ENCODE measurements around the gene MTUS2.

MTUS2 gene

GRCh38 chr13:29429286-29429900 lies 609.3 kb downstream of the MTUS2 start:
- Mint-ChIP-seq H3K4me3 (no peak overlapping the region), H3K4me1 (peaks cover 5 to 13% of the 10 kb centered on the region in 2 donors), H3K9me3 (no peaks in the 10 kb centered on the region), H3K36me3 (no peaks in the 10 kb centered on the region), H3K27ac (no peak overlapping the region), H3K27me3 (peaks cover 26 to 42% of the 10 kb centered on the region in 2 donors)
- ATAC-seq (replicated peaks) (no peak), DNase-seq (no peak)

- Mint-ChIP-seq H3K27ac (no peak overlapping the region), H3K27me3 (peaks cover 5 to 12% of the 10 kb centered on the region in 2 donors), H3K9me3 (peaks cover 0 to 3% of the 10 kb centered on the region in 2 donors), H3K4me1 (peaks cover 6 to 12% of the 10 kb centered on the region in 2 donors), H3K36me3 (no peaks in the 10 kb centered on the region), H3K4me3 (no peak overlapping the region)
- ATAC-seq (replicated peaks) (peak; percentile 95 to 97), DNase-seq (peak; percentile 8)
Observed at GRCh38 chr13:29434217-29434945, 614.2 kb downstream of the MTUS2 start.

- ATAC-seq (replicated peaks) (no peak), DNase-seq (no peak)
- Mint-ChIP-seq H3K9me3 (peaks cover 0 to 3% of the 10 kb centered on the region in 2 donors), H3K27me3 (peaks cover 5 to 14% of the 10 kb centered on the region in 2 donors), H3K27ac (no peak overlapping the region), H3K4me3 (no peak overlapping the region), H3K4me1 (peaks cover 6 to 12% of the 10 kb centered on the region in 2 donors), H3K36me3 (no peaks in the 10 kb centered on the region)
Observed at GRCh38 chr13:29435125-29435911, 615.2 kb downstream of the MTUS2 start.

GRCh38 chr13:29436291-29436690 lies 616.2 kb downstream of the MTUS2 start:
- Mint-ChIP-seq H3K27ac (no peak overlapping the region), H3K27me3 (peaks cover 13 to 18% of the 10 kb centered on the region in 2 donors), H3K36me3 (no peaks in the 10 kb centered on the region), H3K4me3 (no peak overlapping the region), H3K9me3 (peaks cover 0 to 3% of the 10 kb centered on the region in 2 donors), H3K4me1 (peaks cover 6 to 12% of the 10 kb centered on the region in 2 donors)
- DNase-seq (no peak), ATAC-seq (replicated peaks) (no peak)

GRCh38 chr13:29436721-29437280 lies 616.7 kb downstream of the MTUS2 start:
- no peak for ATAC-seq (replicated peaks)
- DNase-seq, result no peak
- Mint-ChIP-seq H3K4me3 (no peak overlapping the region), H3K9me3 (peaks cover 0 to 3% of the 10 kb centered on the region in 2 donors), H3K36me3 (no peaks in the 10 kb centered on the region), H3K27me3 (peaks cover 14 to 19% of the 10 kb centered on the region in 2 donors), H3K4me1 (peaks cover 6 to 12% of the 10 kb centered on the region in 2 donors), H3K27ac (no peak overlapping the region)

- H3K27ac Mint-ChIP-seq, result no peak overlapping the region
- DNase-seq (no peak), ATAC-seq (replicated peaks) (no peak)
- peaks cover 0 to 3% of the 10 kb centered on the region in 2 donors for H3K9me3 Mint-ChIP-seq
- H3K4me3 Mint-ChIP-seq, result no peak overlapping the region
- no peaks in the 10 kb centered on the region for H3K36me3 Mint-ChIP-seq
- peaks cover 14 to 19% of the 10 kb centered on the region in 2 donors for H3K27me3 Mint-ChIP-seq
- H3K4me1 Mint-ChIP-seq, result peaks cover 6 to 12% of the 10 kb centered on the region in 2 donors
Observed at GRCh38 chr13:29438769-29439168, 618.6 kb downstream of the MTUS2 start.

GRCh38 chr13:29439601-29440388 lies 619.7 kb downstream of the MTUS2 start:
- H3K27ac Mint-ChIP-seq, result no peak overlapping the region
- ATAC-seq (replicated peaks) (no peak), DNase-seq (no peak)
- H3K27me3 Mint-ChIP-seq, result peaks cover 18 to 25% of the 10 kb centered on the region in 2 donors
- H3K4me3 Mint-ChIP-seq, result no peak overlapping the region
- H3K4me1 Mint-ChIP-seq, result peaks cover 2 to 7% of the 10 kb centered on the region in 2 donors
- H3K9me3 Mint-ChIP-seq, result peaks cover 0 to 2% of the 10 kb centered on the region in 2 donors
- no peaks in the 10 kb centered on the region for H3K36me3 Mint-ChIP-seq

- H3K4me1 Mint-ChIP-seq, result no peaks in the 10 kb centered on the region
- H3K9me3 Mint-ChIP-seq, result peaks cover 0 to 2% of the 10 kb centered on the region in 2 donors
Observed at GRCh38 chr13:29441306-29441705, 621.2 kb downstream of the MTUS2 start.

GRCh38 chr13:29446016-29446415 lies 625.9 kb downstream of the MTUS2 start:
- DNase-seq (no peak), ATAC-seq (replicated peaks) (no peak)
- Mint-ChIP-seq H3K4me1 (no peaks in the 10 kb centered on the region), H3K4me3 (no peak overlapping the region), H3K9me3 (no peaks in the 10 kb centered on the region), H3K27ac (no peak overlapping the region), H3K27me3 (peaks cover 17 to 43% of the 10 kb centered on the region in 2 donors), H3K36me3 (no peaks in the 10 kb centered on the region)

More at GRCh38 chr13:29441306-29441705, 621.2 kb downstream of the MTUS2 start:
- H3K4me3 Mint-ChIP-seq, result no peak overlapping the region
- no peak for DNase-seq
- no peak overlapping the region for H3K27ac Mint-ChIP-seq
- H3K36me3 Mint-ChIP-seq, result no peaks in the 10 kb centered on the region
- peaks cover 19 to 35% of the 10 kb centered on the region in 2 donors for H3K27me3 Mint-ChIP-seq
- ATAC-seq (replicated peaks), result no peak

- DNase-seq (no peak), ATAC-seq (replicated peaks) (no peak)
- no peak overlapping the region for H3K27ac Mint-ChIP-seq
- no peaks in the 10 kb centered on the region for H3K36me3 Mint-ChIP-seq
- H3K4me3 Mint-ChIP-seq, result no peak overlapping the region
- no peaks in the 10 kb centered on the region for H3K9me3 Mint-ChIP-seq
- no peaks in the 10 kb centered on the region for H3K4me1 Mint-ChIP-seq
- peaks cover 14 to 39% of the 10 kb centered on the region in 2 donors for H3K27me3 Mint-ChIP-seq
Observed at GRCh38 chr13:29448174-29448573, 628.0 kb downstream of the MTUS2 start.

GRCh38 chr13:29449726-29450125 lies 629.6 kb downstream of the MTUS2 start:
- no peak for ATAC-seq (replicated peaks)
- H3K27me3 Mint-ChIP-seq, result peaks cover 14 to 34% of the 10 kb centered on the region in 2 donors
- no peak overlapping the region for H3K4me3 Mint-ChIP-seq
- no peaks in the 10 kb centered on the region for H3K36me3 Mint-ChIP-seq
- H3K27ac Mint-ChIP-seq, result no peak overlapping the region
- peaks cover 0 to under 1% of the 10 kb centered on the region in 2 donors for H3K4me1 Mint-ChIP-seq
- H3K9me3 Mint-ChIP-seq, result no peaks in the 10 kb centered on the region
- no peak for DNase-seq

- Mint-ChIP-seq H3K4me1 (peaks cover 4 to 7% of the 10 kb centered on the region in 2 donors), H3K36me3 (no peaks in the 10 kb centered on the region), H3K4me3 (no peak overlapping the region), H3K27ac (no peak overlapping the region), H3K9me3 (no peaks in the 10 kb centered on the region), H3K27me3 (peaks cover 23 to 26% of the 10 kb centered on the region in 2 donors)
- DNase-seq, result no peak
- ATAC-seq (replicated peaks), result no peak
Observed at GRCh38 chr13:29451976-29452375, 631.8 kb downstream of the MTUS2 start.

GRCh38 chr13:29452773-29453616 lies 632.9 kb downstream of the MTUS2 start:
- peaks cover 21 to 26% of the 10 kb centered on the region in 2 donors for H3K27me3 Mint-ChIP-seq
- H3K27ac Mint-ChIP-seq, result no peak overlapping the region
- peaks cover 4 to 7% of the 10 kb centered on the region in 2 donors for H3K4me1 Mint-ChIP-seq
- no peak for ATAC-seq (replicated peaks)
- H3K9me3 Mint-ChIP-seq, result no peaks in the 10 kb centered on the region
- H3K4me3 Mint-ChIP-seq, result no peak overlapping the region
- H3K36me3 Mint-ChIP-seq, result no peaks in the 10 kb centered on the region
- no peak for DNase-seq
